MM.1S (cell line): Measurements from ENCODE around the gene ZNF273.

Source experiments
- CTCF ChIP-seq: fragments of 300-600 bp; sonication (generic); IDR thresholded peaks from 2 replicates; pipeline ENCODE4 v1.5.1; 2016; ENCODE audit warnings: antibody characterized with exemption, low read length, mixed read lengths
- EZH2 ChIP-seq: fragments of 300-600 bp; sonication (generic); optimal IDR thresholded peaks from 2 replicates; pipeline ENCODE3; 2017; ENCODE audit warnings: low read depth, mild to moderate bottlenecking, antibody characterized with exemption, low read length, mixed read lengths
- EZH2phosphoT487 ChIP-seq: fragments of 300-600 bp; sonication (generic); IDR thresholded peaks from 2 replicates; pipeline ENCODE4 v1.6.1; 2018; ENCODE audit warnings: antibody characterized with exemption, low read length

GRCh38 chr7:64875658-64876406 lies 27.2 kb upstream of the ZNF273 start:
- no peak for TF ChIP-seq CTCF
- TF ChIP-seq EZH2 = no peak
- TF ChIP-seq EZH2phosphoT487 = no peak
